ENCODE data around the gene KSR2. TPM values are rescaled to one million over a fixed set of nuclear protein-coding genes. Genes with fewer than 3 reads are reported as not detected.

The KSR2 gene
- total and polyA plus RNA-seq, 2 of the 13 experiments (the other 11 are each of a cell fraction or from before 2014, with no cell fraction given): 0.02 TPM; not detected in 1

DNA sequence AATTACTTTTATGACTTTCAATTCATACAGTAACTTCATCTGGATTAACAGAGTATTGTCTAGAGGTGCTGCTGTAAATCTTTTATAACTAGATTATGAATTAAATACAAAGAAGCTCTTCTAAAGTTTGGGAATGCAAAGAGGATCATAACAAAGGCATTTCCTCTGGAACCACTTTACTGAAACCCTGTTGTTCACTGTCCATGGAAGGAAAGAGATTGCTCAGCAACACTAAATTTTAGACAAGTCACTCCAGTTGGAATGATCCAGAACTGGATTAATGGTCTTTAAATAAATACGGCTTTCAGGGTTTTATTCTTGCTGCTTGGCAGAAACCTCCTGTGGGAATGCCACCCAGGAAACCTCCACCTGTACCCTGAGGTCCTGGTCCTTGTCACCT is 250.6 kb downstream of the KSR2 start:
- DNase-seq (ENCODE audit: low spot score) (no peak), ATAC-seq (no peak), FAIRE-seq (no peak)
- no peak overlapping the region for H3K4me3 ChIP-seq (replicated peaks in 1 of 3; ENCODE audit: insufficient read depth in 1 of 3, low read depth in 2 of 3, low read length in 3 of 3)
- H3K9ac ChIP-seq (ENCODE audit: insufficient read depth, low read depth, low read length): no peak overlapping the region
- TF ChIP-seq, protein P1, sequence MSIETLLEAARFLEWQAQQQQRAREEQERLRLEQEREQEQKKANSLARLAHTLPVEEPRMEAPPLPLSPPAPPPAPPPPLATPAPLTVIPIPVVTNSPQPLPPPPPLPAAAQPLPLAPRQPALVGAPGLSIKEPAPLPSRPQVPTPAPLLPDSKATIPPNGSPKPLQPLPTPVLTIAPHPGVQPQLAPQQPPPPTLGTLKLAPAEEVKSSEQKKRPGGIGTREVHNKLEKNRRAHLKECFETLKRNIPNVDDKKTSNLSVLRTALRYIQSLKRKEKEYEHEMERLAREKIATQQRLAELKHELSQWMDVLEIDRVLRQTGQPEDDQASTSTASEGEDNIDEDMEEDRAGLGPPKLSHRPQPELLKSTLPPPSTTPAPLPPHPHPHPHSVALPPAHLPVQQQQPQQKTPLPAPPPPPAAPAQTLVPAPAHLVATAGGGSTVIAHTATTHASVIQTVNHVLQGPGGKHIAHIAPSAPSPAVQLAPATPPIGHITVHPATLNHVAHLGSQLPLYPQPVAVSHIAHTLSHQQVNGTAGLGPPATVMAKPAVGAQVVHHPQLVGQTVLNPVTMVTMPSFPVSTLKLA (IDR thresholded peaks at IDR 0.05): no peak
- no peak for TF ChIP-seq PCBP1 (IDR thresholded peaks at IDR 0.05; ENCODE audit: borderline replicate concordance, low read depth, low read length)
- no peak for TF ChIP-seq ZNF33B (CRISPR knock-in tag; IDR thresholded peaks at IDR 0.05)
- TF ChIP-seq MEIS1 (CRISPR knock-in tag; IDR thresholded peaks at IDR 0.05; ENCODE audit: borderline replicate concordance): no peak
- no peak for TF ChIP-seq SMAD3 (CRISPR knock-in tag; IDR thresholded peaks at IDR 0.05)
- TF ChIP-seq ZNF292 (CRISPR knock-in tag; IDR thresholded peaks at IDR 0.05; ENCODE audit: borderline replicate concordance, low read depth): no peak
- TF ChIP-seq KDM3A (CRISPR knock-in tag; IDR thresholded peaks at IDR 0.05; ENCODE audit: low read depth): no peak
- TF ChIP-seq SNAPC2 (CRISPR knock-in tag; IDR thresholded peaks at IDR 0.05): no peak
- TF ChIP-seq, protein P2, sequence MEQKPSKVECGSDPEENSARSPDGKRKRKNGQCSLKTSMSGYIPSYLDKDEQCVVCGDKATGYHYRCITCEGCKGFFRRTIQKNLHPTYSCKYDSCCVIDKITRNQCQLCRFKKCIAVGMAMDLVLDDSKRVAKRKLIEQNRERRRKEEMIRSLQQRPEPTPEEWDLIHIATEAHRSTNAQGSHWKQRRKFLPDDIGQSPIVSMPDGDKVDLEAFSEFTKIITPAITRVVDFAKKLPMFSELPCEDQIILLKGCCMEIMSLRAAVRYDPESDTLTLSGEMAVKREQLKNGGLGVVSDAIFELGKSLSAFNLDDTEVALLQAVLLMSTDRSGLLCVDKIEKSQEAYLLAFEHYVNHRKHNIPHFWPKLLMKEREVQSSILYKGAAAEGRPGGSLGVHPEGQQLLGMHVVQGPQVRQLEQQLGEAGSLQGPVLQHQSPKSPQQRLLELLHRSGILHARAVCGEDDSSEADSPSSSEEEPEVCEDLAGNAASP (CRISPR knock-in tag; IDR thresholded peaks at IDR 0.05; ENCODE audit: borderline replicate concordance): no peak
- TF ChIP-seq MXD1 (CRISPR knock-in tag; IDR thresholded peaks at IDR 0.05): no peak
- no peak for TF ChIP-seq MAF1 (CRISPR knock-in tag; IDR thresholded peaks at IDR 0.05; ENCODE audit: borderline replicate concordance)
- no peak for TF ChIP-seq ZNF562 (CRISPR knock-in tag; IDR thresholded peaks at IDR 0.05; ENCODE audit: borderline replicate concordance)
- no peak for TF ChIP-seq YEATS4 (CRISPR knock-in tag; IDR thresholded peaks at IDR 0.05; ENCODE audit: borderline replicate concordance)
- TF ChIP-seq ZNF777 (CRISPR knock-in tag; IDR thresholded peaks at IDR 0.05): no peak
- no TSS peak for BruUV-seq (replicated peaks)
- 0% methylated on average over 1 of the region's 1 CpG for WGBS (ENCODE audit: low lambda C conversion rate)
- no peak overlapping the region for H2AFZ ChIP-seq (ENCODE audit: low read length)
- H3K4me2 ChIP-seq (ENCODE audit: low read depth, low read length): no peak overlapping the region
- CTCF ChIA-PET (ENCODE audit: low intra/inter-chr PET ratio, low total read pairs): no interaction called here
- in situ Hi-C loops (cut with HindIII; ENCODE audit: extremely low pct_ligation_motif_present, low pct_unique_long_range_greater_than_20kb) (no loop called here), intact Hi-C loops (cut with micrococcal nuclease; ENCODE audit: unreplicated experiment) (no loop called here)
- no peak overlapping the region for H3K27ac ChIP-seq (ENCODE audit: extremely low read length, insufficient read depth, low read length)
- H4K20me1 ChIP-seq (ENCODE audit: insufficient read depth, low read length): no peaks in the 10 kb centered on the region
- no peaks in the 10 kb centered on the region for H3K9me3 ChIP-seq (ENCODE audit: low read length)
- no peaks in the 10 kb centered on the region for H3K4me1 ChIP-seq (ENCODE audit: insufficient read depth, low read length)
- H3K36me3 ChIP-seq (replicated peaks in 1 of 2; ENCODE audit: control insufficient read depth in 1 of 2, insufficient read depth in 2 of 2, low read length in 2 of 2): no peaks in the 10 kb centered on the region
- no peaks in the 10 kb centered on the region for H3K79me2 ChIP-seq (ENCODE audit: insufficient read depth, low read length)
- H3K27me3 ChIP-seq (ENCODE audit: control insufficient read depth in 1 of 2, insufficient read depth in 2 of 2, low read length in 2 of 2): no peaks in the 10 kb centered on the region
- POLR2A ChIA-PET: no interaction called here

Data from HepG2 (cell line).